ENCODE measurements around the gene MAPKAP1.

MAPKAP1 gene

GRCh38 chr9:125609744-125610143 lies 97.3 kb downstream of the MAPKAP1 start:
- H3K9me3 ChIP-seq (ENCODE audit: insufficient read depth, low read length, severe bottlenecking): no peaks in the 10 kb centered on the region
- H4K20me1 ChIP-seq (ENCODE audit: insufficient read depth, low read length): peaks cover 11% of the 10 kb centered on the region; the same call in 1 of the 2 replicates
- no peak overlapping the region for H3K9ac ChIP-seq (ENCODE audit: low read depth, low read length)
- no peak overlapping the region for H3K27ac ChIP-seq (ENCODE audit: low read length)
- TF ChIP-seq EZH2 (IDR thresholded peaks at IDR 0.05; ENCODE audit: borderline replicate concordance, low read depth, low read length, severe bottlenecking) (no peak), CTCF (IDR thresholded peaks at IDR 0.05; ENCODE audit: borderline replicate concordance, extremely low read depth, low read length, poor library complexity, severe bottlenecking) (no peak)
- no peaks in the 10 kb centered on the region for H3K36me3 ChIP-seq (ENCODE audit: insufficient read depth, low read length)
- ATAC-seq (ENCODE audit: insufficient read depth, low read depth) (no peak), DNase-seq (no peak)
- peaks cover 26% of the 10 kb centered on the region; the same call in 1 of the 2 replicates for H3K79me2 ChIP-seq (ENCODE audit: insufficient read depth, low read length)
- no peaks in the 10 kb centered on the region for H3K4me1 ChIP-seq (ENCODE audit: insufficient read depth, low read length)
- H3K4me3 ChIP-seq (ENCODE audit: low read depth in 1 of 2, low read length in 2 of 2): no peak overlapping the region
- H3K27me3 ChIP-seq (ENCODE audit: insufficient read depth, low read length, poor library complexity): no peaks in the 10 kb centered on the region
- no peak overlapping the region for H3K4me2 ChIP-seq (ENCODE audit: insufficient read depth, low read length)
- no peak overlapping the region for H2AFZ ChIP-seq (ENCODE audit: low read depth, low read length)

GRCh38 chr9:125608489-125609224 lies 98.4 kb downstream of the MAPKAP1 start:
- no peak overlapping the region for H3K4me2 ChIP-seq (ENCODE audit: insufficient read depth, low read length)
- H3K36me3 ChIP-seq (ENCODE audit: insufficient read depth, low read length): no peaks in the 10 kb centered on the region
- no peak overlapping the region for H2AFZ ChIP-seq (ENCODE audit: low read depth, low read length)
- H3K4me3 ChIP-seq (ENCODE audit: low read depth in 1 of 2, low read length in 2 of 2): no peak overlapping the region
- DNase-seq: no peak
- H3K27ac ChIP-seq (ENCODE audit: low read length): no peak overlapping the region
- no peaks in the 10 kb centered on the region for H3K27me3 ChIP-seq (ENCODE audit: insufficient read depth, low read length, poor library complexity)
- no peak for TF ChIP-seq CTCF (IDR thresholded peaks at IDR 0.05; ENCODE audit: borderline replicate concordance, extremely low read depth, low read length, poor library complexity, severe bottlenecking)
- no peak for TF ChIP-seq EZH2 (IDR thresholded peaks at IDR 0.05; ENCODE audit: borderline replicate concordance, low read depth, low read length, severe bottlenecking)
- H3K9me3 ChIP-seq (ENCODE audit: insufficient read depth, low read length, severe bottlenecking): no peaks in the 10 kb centered on the region
- no peaks in the 10 kb centered on the region for H3K4me1 ChIP-seq (ENCODE audit: insufficient read depth, low read length)
- H3K9ac ChIP-seq (ENCODE audit: low read depth, low read length): no peak overlapping the region
- H4K20me1 ChIP-seq (ENCODE audit: insufficient read depth, low read length): peaks cover 11% of the 10 kb centered on the region; the same call in 1 of the 2 replicates
- H3K79me2 ChIP-seq (ENCODE audit: insufficient read depth, low read length): peaks cover 28% of the 10 kb centered on the region; the same call in 1 of the 2 replicates
- ATAC-seq (ENCODE audit: insufficient read depth, low read depth): no peak

DNA sequence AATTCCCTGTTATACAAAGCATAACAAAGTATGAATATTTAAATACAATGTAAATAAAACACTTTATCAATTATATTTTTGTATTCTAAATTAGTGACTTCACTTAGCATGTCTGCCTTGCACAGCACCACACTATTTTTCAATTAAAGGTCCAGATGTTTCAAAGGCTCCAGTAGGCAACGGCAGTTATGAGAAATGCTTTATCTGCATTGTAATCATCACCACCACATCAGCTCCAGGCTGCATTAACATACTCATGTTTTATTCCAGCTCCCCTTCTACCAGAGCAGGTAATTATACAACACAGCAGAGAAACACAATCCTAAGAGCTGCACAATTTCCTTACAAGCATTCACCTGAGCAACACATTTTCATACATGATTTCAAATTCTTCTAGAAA lies 102.8 kb downstream of the MAPKAP1 start:
- DNase-seq: no peak
- Histone ChIP-seq H3K27ac (ENCODE audit: low read length) (no peak overlapping the region), H3K4me2 (ENCODE audit: insufficient read depth, low read length) (no peak overlapping the region), H3K4me1 (ENCODE audit: insufficient read depth, low read length) (no peaks in the 10 kb centered on the region), H3K36me3 (ENCODE audit: insufficient read depth, low read length) (no peaks in the 10 kb centered on the region), H4K20me1 (ENCODE audit: insufficient read depth, low read length) (peaks cover 8% of the 10 kb centered on the region; the same call in 1 of the 2 replicates), H3K9me3 (ENCODE audit: insufficient read depth, low read length, severe bottlenecking) (no peaks in the 10 kb centered on the region), H3K79me2 (ENCODE audit: insufficient read depth, low read length) (peaks cover 24% of the 10 kb centered on the region; the same call in 1 of the 2 replicates), H3K9ac (ENCODE audit: low read depth, low read length) (no peak overlapping the region), H3K4me3 (ENCODE audit: low read depth in 1 of 2, low read length in 2 of 2) (no peak overlapping the region), H3K27me3 (ENCODE audit: insufficient read depth, low read length, poor library complexity) (no peaks in the 10 kb centered on the region), H2AFZ (ENCODE audit: low read depth, low read length) (no peak overlapping the region)
- TF ChIP-seq CTCF (IDR thresholded peaks at IDR 0.05; ENCODE audit: borderline replicate concordance, extremely low read depth, low read length, poor library complexity, severe bottlenecking) (no peak), EZH2 (IDR thresholded peaks at IDR 0.05; ENCODE audit: borderline replicate concordance, low read depth, low read length, severe bottlenecking) (no peak)
- no peak for ATAC-seq (ENCODE audit: insufficient read depth, low read depth)

Measured in DND-41 (cell line).